Measurements from ENCODE around the gene LRRC4C. TPM values are rescaled to one million over a fixed set of nuclear protein-coding genes. Genes with fewer than 3 reads are reported as not detected.

The LRRC4C gene
- total RNA-seq, 3 donors from 2014 or later (not counting 1 experiment from before 2014, with no cell fraction given) = not detected

DNA sequence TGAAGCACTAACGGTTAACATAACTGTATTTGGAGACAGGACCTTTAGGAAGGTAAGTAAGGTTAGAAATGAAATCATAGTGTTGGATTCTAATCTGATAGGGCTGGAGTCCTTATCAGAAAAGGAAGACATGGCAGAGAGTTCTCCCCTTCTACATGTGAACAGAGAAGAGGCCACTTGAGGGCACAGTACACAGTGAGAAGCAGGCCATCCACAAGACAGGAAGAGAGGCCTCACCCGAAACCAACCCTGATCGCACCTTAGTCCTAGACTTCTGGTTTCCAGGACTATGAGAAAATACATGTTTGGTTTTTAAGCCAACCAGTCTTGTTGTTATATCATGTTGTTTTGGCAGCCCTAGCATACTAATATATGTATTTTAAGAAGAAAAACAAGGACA is 170.0 kb downstream of the LRRC4C start:
- intact Hi-C loops (cut with micrococcal nuclease) = no loop called here
- H3K36me3 Mint-ChIP-seq = no peaks in the 10 kb centered on the region
- no peak overlapping the region for H3K4me3 Mint-ChIP-seq
- WGBS (ENCODE audit: insufficient coverage) = 90% methylated on average over 3 of the region's 3 CpGs
- H3K9me3 Mint-ChIP-seq = peaks cover 7 to 18% of the 10 kb centered on the region in 2 donors
- no peaks in the 10 kb centered on the region for H3K27me3 ChIP-seq (ENCODE audit: control insufficient read depth, insufficient read depth, low read length)
- H3K36me3 ChIP-seq (ENCODE audit: control insufficient read depth, insufficient read depth, low read length) = no peaks in the 10 kb centered on the region
- ATAC-seq = no peak
- TF ChIP-seq, protein P1, sequence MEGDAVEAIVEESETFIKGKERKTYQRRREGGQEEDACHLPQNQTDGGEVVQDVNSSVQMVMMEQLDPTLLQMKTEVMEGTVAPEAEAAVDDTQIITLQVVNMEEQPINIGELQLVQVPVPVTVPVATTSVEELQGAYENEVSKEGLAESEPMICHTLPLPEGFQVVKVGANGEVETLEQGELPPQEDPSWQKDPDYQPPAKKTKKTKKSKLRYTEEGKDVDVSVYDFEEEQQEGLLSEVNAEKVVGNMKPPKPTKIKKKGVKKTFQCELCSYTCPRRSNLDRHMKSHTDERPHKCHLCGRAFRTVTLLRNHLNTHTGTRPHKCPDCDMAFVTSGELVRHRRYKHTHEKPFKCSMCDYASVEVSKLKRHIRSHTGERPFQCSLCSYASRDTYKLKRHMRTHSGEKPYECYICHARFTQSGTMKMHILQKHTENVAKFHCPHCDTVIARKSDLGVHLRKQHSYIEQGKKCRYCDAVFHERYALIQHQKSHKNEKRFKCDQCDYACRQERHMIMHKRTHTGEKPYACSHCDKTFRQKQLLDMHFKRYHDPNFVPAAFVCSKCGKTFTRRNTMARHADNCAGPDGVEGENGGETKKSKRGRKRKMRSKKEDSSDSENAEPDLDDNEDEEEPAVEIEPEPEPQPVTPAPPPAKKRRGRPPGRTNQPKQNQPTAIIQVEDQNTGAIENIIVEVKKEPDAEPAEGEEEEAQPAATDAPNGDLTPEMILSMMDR (IDR thresholded peaks at IDR 0.05) = no peak
- H3K9me3 ChIP-seq (ENCODE audit: control insufficient read depth, insufficient read depth, low read length) = no peaks in the 10 kb centered on the region
- DNase-seq = no peak
- no peak overlapping the region for H3K27ac Mint-ChIP-seq
- no peak overlapping the region for H3K27ac ChIP-seq (ENCODE audit: low read length)
- H3K4me1 Mint-ChIP-seq = no peaks in the 10 kb centered on the region
- no peaks in the 10 kb centered on the region for H3K4me1 ChIP-seq (ENCODE audit: control insufficient read depth, insufficient read depth, low read length)
- H3K4me3 ChIP-seq (ENCODE audit: low read length) = no peak overlapping the region
- H3K27me3 Mint-ChIP-seq (ENCODE audit: low read depth in 2 of 2) = no peaks in the 10 kb centered on the region

DNA sequence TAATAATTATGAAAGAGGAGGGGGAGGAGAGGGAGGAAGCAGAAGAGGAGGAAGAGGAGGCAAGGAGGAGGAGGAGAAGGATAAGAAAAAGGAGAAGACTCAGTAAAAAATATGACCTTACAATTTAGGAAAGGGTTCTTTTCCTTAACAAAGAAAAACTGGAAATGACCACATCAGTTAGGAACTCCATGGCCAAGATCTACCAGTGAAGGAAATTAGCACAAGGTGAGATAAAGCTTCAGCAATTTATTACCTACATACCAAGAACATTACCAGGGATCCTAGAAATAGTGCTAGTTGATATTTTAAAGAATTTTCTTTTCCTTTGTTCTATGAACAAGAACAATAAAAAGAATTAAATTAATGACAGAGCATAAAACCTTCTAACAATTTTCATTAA is 172.7 kb downstream of the LRRC4C start:
- no peak overlapping the region for H3K4me3 ChIP-seq (ENCODE audit: low read length)
- intact Hi-C loops (cut with micrococcal nuclease) = no loop called here
- H3K9me3 Mint-ChIP-seq = peaks cover 9 to 21% of the 10 kb centered on the region in 2 donors
- no peak for DNase-seq
- no peaks in the 10 kb centered on the region for H3K36me3 ChIP-seq (ENCODE audit: control insufficient read depth, insufficient read depth, low read length)
- H3K27ac ChIP-seq (ENCODE audit: low read length) = no peak overlapping the region
- H3K4me3 Mint-ChIP-seq = no peak overlapping the region
- H3K27me3 ChIP-seq (ENCODE audit: control insufficient read depth, insufficient read depth, low read length) = no peaks in the 10 kb centered on the region
- H3K27me3 Mint-ChIP-seq (ENCODE audit: low read depth in 2 of 2) = no peaks in the 10 kb centered on the region
- H3K9me3 ChIP-seq (ENCODE audit: control insufficient read depth, insufficient read depth, low read length) = no peaks in the 10 kb centered on the region
- no peak overlapping the region for H3K27ac Mint-ChIP-seq
- H3K4me1 ChIP-seq (ENCODE audit: control insufficient read depth, insufficient read depth, low read length) = no peaks in the 10 kb centered on the region
- H3K4me1 Mint-ChIP-seq = no peaks in the 10 kb centered on the region
- TF ChIP-seq, protein P1 (IDR thresholded peaks at IDR 0.05) = no peak
- no peaks in the 10 kb centered on the region for H3K36me3 Mint-ChIP-seq
- no peak for ATAC-seq

DNA sequence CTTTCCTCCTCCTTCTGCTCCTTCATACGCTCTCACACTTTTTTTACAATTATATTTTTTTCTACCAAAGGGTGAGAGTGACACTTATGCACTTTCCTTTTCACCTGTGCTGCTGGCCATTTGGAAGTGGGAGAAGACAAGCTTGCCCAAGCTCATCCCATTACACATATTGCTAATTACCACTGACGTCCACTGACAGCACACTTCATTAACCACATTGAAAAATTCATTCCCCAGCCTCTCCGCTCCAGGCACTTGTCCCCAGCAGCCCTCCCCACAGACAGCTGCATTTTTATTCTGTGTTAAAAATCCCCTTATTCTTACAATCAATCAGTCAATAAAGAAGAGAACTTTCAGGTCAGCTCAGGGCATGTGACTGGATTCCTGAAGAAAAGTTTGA is 175.1 kb downstream of the LRRC4C start:
- no peak overlapping the region for H3K4me3 ChIP-seq (ENCODE audit: low read length)

More for the DNA sequence above, 175.1 kb downstream of the LRRC4C start:
- H3K4me1 ChIP-seq (ENCODE audit: control insufficient read depth, insufficient read depth, low read length) = no peaks in the 10 kb centered on the region
- H3K4me3 Mint-ChIP-seq = no peak overlapping the region
- no peaks in the 10 kb centered on the region for H3K36me3 Mint-ChIP-seq
- H3K36me3 ChIP-seq (ENCODE audit: control insufficient read depth, insufficient read depth, low read length) = no peaks in the 10 kb centered on the region
- 71% methylated on average over 2 of the region's 3 CpGs for WGBS (ENCODE audit: insufficient coverage)
- TF ChIP-seq, protein P1 (IDR thresholded peaks at IDR 0.05) = no peak
- no peaks in the 10 kb centered on the region for H3K9me3 ChIP-seq (ENCODE audit: control insufficient read depth, insufficient read depth, low read length)
- no peaks in the 10 kb centered on the region for H3K27me3 Mint-ChIP-seq (ENCODE audit: low read depth in 2 of 2)
- peaks cover 11 to 17% of the 10 kb centered on the region in 2 donors for H3K9me3 Mint-ChIP-seq
- no peaks in the 10 kb centered on the region for H3K27me3 ChIP-seq (ENCODE audit: control insufficient read depth, insufficient read depth, low read length)
- DNase-seq (no peak), ATAC-seq (no peak)
- no peak overlapping the region for H3K27ac ChIP-seq (ENCODE audit: low read length)
- no peak overlapping the region for H3K27ac Mint-ChIP-seq
- intact Hi-C loops (cut with micrococcal nuclease) = no loop called here
- H3K4me1 Mint-ChIP-seq = no peaks in the 10 kb centered on the region

Measured in natural killer cell (primary cell).